H9 (cell line): ENCODE measurements around the gene CLDN2. TPM values are rescaled to one million over a fixed set of nuclear protein-coding genes. Genes with fewer than 3 reads are reported as not detected.

Experiments
- DNase-seq: peaks from one replicate; pipeline ENCODE4 v3.0.0-alpha.2; 2017
- H2AFZ ChIP-seq: one replicate; pipeline ENCODE4 v1.6.1; 2013; ENCODE audit warnings: mild to moderate bottlenecking, low read length, control low read depth, moderate library complexity
- H2AK5ac ChIP-seq: 2 replicates; pipeline ENCODE4 v1.6.1; 2013; ENCODE audit warnings: low read length, control low read depth, mixed read lengths; ENCODE audit not compliant: insufficient read length
- H2BK120ac ChIP-seq: one replicate; pipeline ENCODE4 v1.6.1; 2013; ENCODE audit warnings: low read depth, mild to moderate bottlenecking, low read length, control low read depth, inconsistent platforms; ENCODE audit not compliant: poor library complexity, severe bottlenecking
- H2BK12ac ChIP-seq: 2 replicates; pipeline ENCODE4 v1.6.1; 2013; ENCODE audit warnings: low read length, control low read depth, mixed read lengths, low read depth; ENCODE audit not compliant: insufficient read length
- H2BK15ac ChIP-seq: 2 replicates; pipeline ENCODE4 v1.6.1; 2013; ENCODE audit warnings: low read depth, low read length, control low read depth
- H2BK20ac ChIP-seq: one replicate; pipeline ENCODE4 v1.6.1; 2013; ENCODE audit warnings: low read depth, mild to moderate bottlenecking, low read length, control low read depth, inconsistent platforms; ENCODE audit not compliant: poor library complexity, severe bottlenecking
- H2BK5ac ChIP-seq: 2 replicates; pipeline ENCODE4 v1.6.1; 2013; ENCODE audit warnings: low read length, control low read depth, mixed read lengths; ENCODE audit not compliant: insufficient read length
- H3K14ac ChIP-seq: 2 replicates; pipeline ENCODE4 v1.6.1; 2013; ENCODE audit warnings: low read length, control low read depth; ENCODE audit not compliant: insufficient read depth
- H3K18ac ChIP-seq: 2 replicates; pipeline ENCODE4 v1.6.1; 2013; ENCODE audit warnings: low read depth, mild to moderate bottlenecking, mixed read lengths, low read length, control low read depth; ENCODE audit not compliant: insufficient read length
- H3K23ac ChIP-seq: 2 replicates; pipeline ENCODE4 v1.6.1; 2013; ENCODE audit warnings: low read length, control low read depth, mixed read lengths, low read depth; ENCODE audit not compliant: insufficient read length
- H3K23me2 ChIP-seq: 2 replicates; pipeline ENCODE4 v1.6.1; 2013; ENCODE audit warnings: low read depth, mild to moderate bottlenecking, mixed read lengths, low read length, control low read depth; ENCODE audit not compliant: insufficient read length, poor library complexity, severe bottlenecking
- H3K27ac ChIP-seq: 2 replicates; pipeline ENCODE4 v1.5.1; 2013; ENCODE audit warnings: low read length, control low read depth, mixed read lengths, low read depth; ENCODE audit not compliant: insufficient read length
- H3K27me3 ChIP-seq: 2 replicates; pipeline ENCODE4 v1.6.1; 2013; ENCODE audit warnings: low read length, control low read depth, inconsistent platforms; ENCODE audit not compliant: insufficient read depth
- H3K4ac ChIP-seq: 2 replicates; pipeline ENCODE4 v1.6.1; 2013; ENCODE audit warnings: low read depth, mild to moderate bottlenecking, control low read depth, inconsistent platforms, low read length, moderate library complexity
- H3K4me1 ChIP-seq: 2 replicates; pipeline ENCODE4 v1.6.1; 2013; ENCODE audit warnings: low read length, control low read depth, inconsistent platforms; ENCODE audit not compliant: insufficient read depth
- H3K4me2 ChIP-seq: 2 replicates; pipeline ENCODE4 v1.6.1; 2013; ENCODE audit warnings: low read length, control low read depth, mixed read lengths; ENCODE audit not compliant: insufficient read length, insufficient read depth
- H3K56ac ChIP-seq: 2 replicates; pipeline ENCODE4 v1.6.1; 2013; ENCODE audit warnings: low read depth, mild to moderate bottlenecking, mixed read lengths, low read length, control low read depth; ENCODE audit not compliant: insufficient read length
- H3K79me1 ChIP-seq: 2 replicates; pipeline ENCODE4 v1.6.1; 2013; ENCODE audit warnings: low read depth, mild to moderate bottlenecking, moderate library complexity, low read length, control low read depth, inconsistent platforms; ENCODE audit not compliant: insufficient read depth, poor library complexity, severe bottlenecking
- H3K79me2 ChIP-seq: 2 replicates; pipeline ENCODE4 v1.6.1; 2013; ENCODE audit warnings: low read length, control low read depth, inconsistent platforms; ENCODE audit not compliant: insufficient read depth
- H3K9ac ChIP-seq: 2 replicates; pipeline ENCODE4 v1.6.1; 2013; ENCODE audit warnings: low read length, control low read depth, mixed read lengths; ENCODE audit not compliant: insufficient read length; ENCODE audit errors: extremely low read depth
- H3K9me3 ChIP-seq: one replicate; pipeline ENCODE4 v1.6.1; 2013; ENCODE audit warnings: low read depth, low read length, inconsistent platforms; ENCODE audit not compliant: control insufficient read depth
- H3T11ph ChIP-seq: one replicate; pipeline ENCODE4 v1.6.1; 2013; ENCODE audit warnings: mild to moderate bottlenecking, low read length, control low read depth, inconsistent platforms
- H4K20me1 ChIP-seq: one replicate; pipeline ENCODE4 v1.6.1; 2013; ENCODE audit not compliant: control insufficient read depth, insufficient read length, insufficient read depth
- H4K5ac ChIP-seq: 2 replicates; pipeline ENCODE4 v1.6.1; 2013; ENCODE audit warnings: low read depth, mild to moderate bottlenecking, mixed read lengths, low read length, control low read depth; ENCODE audit not compliant: insufficient read length
- H4K8ac ChIP-seq: replicated peaks from 2 replicates; pipeline ENCODE4 v1.6.1; 2013; ENCODE audit warnings: low read length, control low read depth, mixed read lengths, low read depth; ENCODE audit not compliant: insufficient read length
- H4K91ac ChIP-seq: 2 replicates; pipeline ENCODE4 v1.6.1; 2013; ENCODE audit warnings: low read depth, mild to moderate bottlenecking, moderate library complexity, mixed read lengths, low read length, control low read depth; ENCODE audit not compliant: insufficient read length
- H3K27ac Mint-ChIP-seq, 3 experiments: 2 replicates in 2 of 3; 3 replicates in 1 of 3; pipeline ENCODE4 v1.8.0; 2020 to 2021; ENCODE audit warnings: mixed read lengths in 3 of 3, mild to moderate bottlenecking in 1 of 3, moderate library complexity in 1 of 3
- H3K27me3 Mint-ChIP-seq: 2 replicates; pipeline ENCODE4 v1.8.0; 2021; ENCODE audit warnings: low read depth, mild to moderate bottlenecking, moderate library complexity, mixed read lengths
- H3K36me3 Mint-ChIP-seq, 3 experiments: 2 replicates in 2 of 3; 3 replicates in 1 of 3; pipeline ENCODE4 v1.8.0; 2020 to 2021; ENCODE audit warnings: low read depth in 3 of 3, mixed read lengths in 3 of 3; ENCODE audit not compliant: insufficient read depth in 1 of 3
- H3K4me1 Mint-ChIP-seq, 2 experiments: 2 replicates each; pipeline ENCODE4 v1.8.0; 2020; ENCODE audit warnings: mixed read lengths in 2 of 2
- H3K4me3 Mint-ChIP-seq, 2 experiments: 2 replicates in 1 of 2; 3 replicates in 1 of 2; pipeline ENCODE4 v1.8.0; 2020 to 2021; ENCODE audit warnings: mild to moderate bottlenecking in 2 of 2, mixed read lengths in 2 of 2, moderate library complexity in 1 of 2
- H3K9me3 Mint-ChIP-seq, 2 experiments: 2 replicates in 1 of 2; 3 replicates in 1 of 2; pipeline ENCODE4 v1.8.0; 2020; ENCODE audit warnings: mild to moderate bottlenecking in 2 of 2, mixed read lengths in 2 of 2, moderate library complexity in 1 of 2
- WGBS: extraction: QIAGEN DNeasy Blood & Tissue Kit; methylation state at CpG from one replicate; pipeline ENCODE4 v1.1.7; 2013; ENCODE audit warnings: missing lambda C conversion rate, low lambda C conversion rate, mixed read lengths; ENCODE audit not compliant: insufficient read length; ENCODE audit errors: extremely low coverage; 5-methylcytosine and 5-hydroxymethylcytosine counted together
- total RNA-seq: library from RNA; stranded (reverse); gene quantifications from 2 replicates; pipeline ENCODE4 v1.2.1, GENCODE V29; 2021
- TF ChIP-seq, protein P1 (sequence below): fragments of 200-600 bp; sonication (generic); conservative IDR thresholded peaks from 3 replicates; pipeline ENCODE4 v1.8.0; 2021; ENCODE audit warnings: antibody characterized with exemption, mild to moderate bottlenecking

The CLDN2 gene
- total RNA-seq, 1 experiment from 2014 or later, result not detected

DNA sequence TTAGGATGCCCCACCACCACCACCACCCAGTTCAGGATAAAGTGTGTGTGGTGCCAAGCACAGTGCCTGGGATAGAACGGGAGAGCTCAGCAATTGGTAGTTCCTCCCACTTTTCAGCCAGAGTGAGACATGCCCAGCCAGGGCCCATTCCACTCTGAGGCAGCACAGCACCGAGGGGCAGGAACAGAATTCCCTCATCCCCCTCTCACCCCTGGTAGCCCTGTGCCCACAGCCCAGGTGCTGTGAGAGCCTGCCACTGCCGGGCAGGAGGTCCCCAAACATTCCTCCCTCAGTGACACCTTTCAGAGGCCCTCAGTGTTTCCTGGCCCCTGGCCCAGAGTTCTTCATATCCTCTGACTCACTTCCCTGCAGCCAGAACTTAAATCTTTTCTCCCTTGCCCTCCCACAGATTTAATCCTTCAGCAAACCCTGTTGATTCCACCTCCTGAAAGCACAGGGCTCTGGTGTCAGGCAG is 25.2 kb upstream of the CLDN2 start:
- Histone ChIP-seq H3K18ac (no peak overlapping the region), H4K8ac (no peak overlapping the region), H3K9me3 (no peaks in the 10 kb centered on the region), H3K4me1 (no peaks in the 10 kb centered on the region), H3K9ac (no peak overlapping the region), H4K5ac (no peak overlapping the region), H3K23me2 (no peaks in the 10 kb centered on the region), H3K4ac (no peak overlapping the region), H2BK5ac (no peak overlapping the region), H2BK12ac (no peak overlapping the region), H3K14ac (no peak overlapping the region), H3K56ac (no peak overlapping the region), H3K79me2 (no peaks in the 10 kb centered on the region), H2BK120ac (no peak overlapping the region), H3K27ac (no peak overlapping the region), H3T11ph (no peak overlapping the region), H2AK5ac (no peak overlapping the region), H3K23ac (no peak overlapping the region), H2BK20ac (no peak overlapping the region), H2BK15ac (no peak overlapping the region), H3K79me1 (no peaks in the 10 kb centered on the region), H3K4me2 (no peak overlapping the region), H3K27me3 (no peaks in the 10 kb centered on the region), H2AFZ (no peak overlapping the region), H4K91ac (no peak overlapping the region), H4K20me1 (no peaks in the 10 kb centered on the region)
- Mint-ChIP-seq H3K27me3 (peaks cover 2% of the 10 kb centered on the region; the same call in 1 of the 2 replicates), H3K36me3 (no peaks in the 10 kb centered on the region; a peak in 1 of 7 replicates), H3K9me3 (peaks cover 0 to 55% of the 10 kb centered on the region in 2 experiments; a peak in 2 of 5 replicates), H3K4me3 (no peak overlapping the region), H3K27ac (no peak overlapping the region), H3K4me1 (peaks cover 9 to 15% of the 10 kb centered on the region in 2 experiments)
- no CpG with 5 or more reads among the region's 3 CpGs for WGBS
- TF ChIP-seq, protein P1, sequence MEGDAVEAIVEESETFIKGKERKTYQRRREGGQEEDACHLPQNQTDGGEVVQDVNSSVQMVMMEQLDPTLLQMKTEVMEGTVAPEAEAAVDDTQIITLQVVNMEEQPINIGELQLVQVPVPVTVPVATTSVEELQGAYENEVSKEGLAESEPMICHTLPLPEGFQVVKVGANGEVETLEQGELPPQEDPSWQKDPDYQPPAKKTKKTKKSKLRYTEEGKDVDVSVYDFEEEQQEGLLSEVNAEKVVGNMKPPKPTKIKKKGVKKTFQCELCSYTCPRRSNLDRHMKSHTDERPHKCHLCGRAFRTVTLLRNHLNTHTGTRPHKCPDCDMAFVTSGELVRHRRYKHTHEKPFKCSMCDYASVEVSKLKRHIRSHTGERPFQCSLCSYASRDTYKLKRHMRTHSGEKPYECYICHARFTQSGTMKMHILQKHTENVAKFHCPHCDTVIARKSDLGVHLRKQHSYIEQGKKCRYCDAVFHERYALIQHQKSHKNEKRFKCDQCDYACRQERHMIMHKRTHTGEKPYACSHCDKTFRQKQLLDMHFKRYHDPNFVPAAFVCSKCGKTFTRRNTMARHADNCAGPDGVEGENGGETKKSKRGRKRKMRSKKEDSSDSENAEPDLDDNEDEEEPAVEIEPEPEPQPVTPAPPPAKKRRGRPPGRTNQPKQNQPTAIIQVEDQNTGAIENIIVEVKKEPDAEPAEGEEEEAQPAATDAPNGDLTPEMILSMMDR, result no peak
- no peak for DNase-seq
